ENCODE data around the gene PROSER2.

Gene PROSER2

DNA sequence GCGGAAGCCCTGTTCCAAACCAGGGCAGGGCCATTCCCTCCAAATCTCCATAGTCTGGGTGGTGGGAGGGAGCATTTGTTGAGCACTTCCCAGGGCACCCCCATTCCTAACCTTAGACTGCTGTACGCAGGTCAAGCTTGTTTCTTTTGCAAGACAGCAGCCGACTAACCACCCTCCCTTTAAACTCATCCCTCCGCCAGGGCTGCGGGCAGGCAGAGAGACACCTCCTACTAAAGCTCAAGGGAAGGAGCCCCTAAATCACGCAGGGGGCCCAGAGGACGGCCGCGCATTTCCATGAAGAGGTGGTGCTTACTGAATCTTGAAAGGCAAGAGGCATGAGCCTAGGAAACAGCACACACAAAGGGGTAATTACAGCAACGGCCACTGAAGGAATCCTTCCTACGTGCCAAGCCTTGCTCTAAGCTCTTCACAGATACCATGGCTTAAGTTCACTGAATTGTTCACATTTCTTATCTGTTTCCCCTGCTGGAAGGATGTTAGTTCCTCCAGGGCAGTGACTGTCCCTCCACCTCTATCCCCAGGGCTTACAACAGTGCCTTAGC, 90.0 kb downstream of the PROSER2 start:
- H3K27me3 ChIP-seq (ENCODE audit: low read length): no peaks in the 10 kb centered on the region
- H3K9me3 ChIP-seq (ENCODE audit: insufficient read depth, low read length): no peaks in the 10 kb centered on the region
- no peak overlapping the region for H3K4me2 ChIP-seq (ENCODE audit: low read depth, low read length, poor library complexity, severe bottlenecking)
- H4K20me1 ChIP-seq (ENCODE audit: low read depth, low read length): no peaks in the 10 kb centered on the region
- no peak overlapping the region for H3K9ac ChIP-seq (ENCODE audit: low read length)
- no peaks in the 10 kb centered on the region for H3F3A ChIP-seq (ENCODE audit: insufficient read depth)
- H3K36me3 ChIP-seq (ENCODE audit: low read length): no peaks in the 10 kb centered on the region
- no peak overlapping the region for H3K27ac ChIP-seq (ENCODE audit: low read depth, low read length)
- no peaks in the 10 kb centered on the region for H3K9me2 ChIP-seq (replicated peaks; ENCODE audit: insufficient read depth, low read length)
- no peaks in the 10 kb centered on the region for H3K79me2 ChIP-seq (ENCODE audit: insufficient read depth, low read length)
- no peak overlapping the region for H2AFZ ChIP-seq (ENCODE audit: low read depth, low read length, severe bottlenecking)
- no peak for TF ChIP-seq CTCF (IDR thresholded peaks at IDR 0.05; ENCODE audit: insufficient read depth, low read length, poor library complexity, severe bottlenecking)
- no peak for TF ChIP-seq EZH2phosphoT487 (conservative IDR thresholded peaks at IDR 0.05; ENCODE audit: low read length)
- H3K4me3 ChIP-seq (ENCODE audit: insufficient read depth, low read length, poor library complexity, severe bottlenecking): no peak overlapping the region

- Histone ChIP-seq H4K20me1 (ENCODE audit: low read depth, low read length) (no peaks in the 10 kb centered on the region), H3K4me2 (ENCODE audit: low read depth, low read length, poor library complexity, severe bottlenecking) (no peak overlapping the region), H3F3A (ENCODE audit: insufficient read depth) (no peaks in the 10 kb centered on the region), H2AFZ (ENCODE audit: low read depth, low read length, severe bottlenecking) (no peak overlapping the region), H3K27ac (ENCODE audit: low read depth, low read length) (no peak overlapping the region), H3K79me2 (ENCODE audit: insufficient read depth, low read length) (no peaks in the 10 kb centered on the region), H3K9ac (ENCODE audit: low read length) (no peak overlapping the region), H3K9me3 (ENCODE audit: insufficient read depth, low read length) (no peaks in the 10 kb centered on the region), H3K9me2 (replicated peaks; ENCODE audit: insufficient read depth, low read length) (no peaks in the 10 kb centered on the region), H3K27me3 (ENCODE audit: low read length) (no peaks in the 10 kb centered on the region), H3K36me3 (ENCODE audit: low read length) (peaks cover 9% of the 10 kb centered on the region; the same call in 1 of the 2 replicates), H3K4me3 (ENCODE audit: insufficient read depth, low read length, poor library complexity, severe bottlenecking) (no peak overlapping the region)
- TF ChIP-seq CTCF (IDR thresholded peaks at IDR 0.05; ENCODE audit: insufficient read depth, low read length, poor library complexity, severe bottlenecking) (no peak), EZH2phosphoT487 (conservative IDR thresholded peaks at IDR 0.05; ENCODE audit: low read length) (no peak)
Observed at GRCh38 chr10:11918384-11918783, 95.2 kb downstream of the PROSER2 start.

- Histone ChIP-seq H3K9me3 (ENCODE audit: insufficient read depth, low read length) (no peaks in the 10 kb centered on the region), H3F3A (ENCODE audit: insufficient read depth) (no peaks in the 10 kb centered on the region), H3K36me3 (ENCODE audit: low read length) (peaks cover 12% of the 10 kb centered on the region; the same call in 1 of the 2 replicates), H3K9ac (ENCODE audit: low read length) (no peak overlapping the region), H2AFZ (ENCODE audit: low read depth, low read length, severe bottlenecking) (no peak overlapping the region), H3K79me2 (ENCODE audit: insufficient read depth, low read length) (no peaks in the 10 kb centered on the region), H3K4me2 (ENCODE audit: low read depth, low read length, poor library complexity, severe bottlenecking) (no peak overlapping the region), H3K9me2 (replicated peaks; ENCODE audit: insufficient read depth, low read length) (no peaks in the 10 kb centered on the region), H3K4me3 (ENCODE audit: insufficient read depth, low read length, poor library complexity, severe bottlenecking) (no peak overlapping the region), H4K20me1 (ENCODE audit: low read depth, low read length) (no peaks in the 10 kb centered on the region), H3K27me3 (ENCODE audit: low read length) (no peaks in the 10 kb centered on the region), H3K27ac (ENCODE audit: low read depth, low read length) (no peak overlapping the region)
- TF ChIP-seq EZH2phosphoT487 (conservative IDR thresholded peaks at IDR 0.05; ENCODE audit: low read length) (no peak), CTCF (IDR thresholded peaks at IDR 0.05; ENCODE audit: insufficient read depth, low read length, poor library complexity, severe bottlenecking) (no peak)
Observed at GRCh38 chr10:11919271-11919670, 96.1 kb downstream of the PROSER2 start.
